ENCODE results near the gene SIRT3. TPM values are rescaled to one million over a fixed set of nuclear protein-coding genes. Genes with fewer than 3 reads are reported as not detected.

The SIRT3 gene
- total RNA-seq = 6.2 TPM

- H3K9me3 ChIP-seq (ENCODE audit: low read depth, low read length) = no peaks in the 10 kb centered on the region
- H3K4me3 ChIP-seq (ENCODE audit: low read length) = peak within 1 kb of the TSS; percentile 81
- H3K27me3 ChIP-seq (ENCODE audit: insufficient read depth, low read length) = no peaks in the 10 kb centered on the region
- H3K4me1 ChIP-seq (ENCODE audit: insufficient read depth, low read length) = peaks cover 22% of the 10 kb centered on the region
Measured at GRCh38 chr11:235997-236773, at the start of gene SIRT3. Gene SIRT3, minus strand, starts transcription at chr11:236342. Its CDS starts 14 bp downstream, at chr11:236328.

- Histone ChIP-seq H3K4me3 (ENCODE audit: low read length) (no peak overlapping the region), H3K9me3 (ENCODE audit: low read depth, low read length) (no peaks in the 10 kb centered on the region), H3K27me3 (ENCODE audit: insufficient read depth, low read length) (peaks cover 31% of the 10 kb centered on the region), H3K4me1 (ENCODE audit: insufficient read depth, low read length) (peaks cover 57% of the 10 kb centered on the region)
Measured at GRCh38 chr11:285894-286220, 49.7 kb upstream of the SIRT3 start.

DNA sequence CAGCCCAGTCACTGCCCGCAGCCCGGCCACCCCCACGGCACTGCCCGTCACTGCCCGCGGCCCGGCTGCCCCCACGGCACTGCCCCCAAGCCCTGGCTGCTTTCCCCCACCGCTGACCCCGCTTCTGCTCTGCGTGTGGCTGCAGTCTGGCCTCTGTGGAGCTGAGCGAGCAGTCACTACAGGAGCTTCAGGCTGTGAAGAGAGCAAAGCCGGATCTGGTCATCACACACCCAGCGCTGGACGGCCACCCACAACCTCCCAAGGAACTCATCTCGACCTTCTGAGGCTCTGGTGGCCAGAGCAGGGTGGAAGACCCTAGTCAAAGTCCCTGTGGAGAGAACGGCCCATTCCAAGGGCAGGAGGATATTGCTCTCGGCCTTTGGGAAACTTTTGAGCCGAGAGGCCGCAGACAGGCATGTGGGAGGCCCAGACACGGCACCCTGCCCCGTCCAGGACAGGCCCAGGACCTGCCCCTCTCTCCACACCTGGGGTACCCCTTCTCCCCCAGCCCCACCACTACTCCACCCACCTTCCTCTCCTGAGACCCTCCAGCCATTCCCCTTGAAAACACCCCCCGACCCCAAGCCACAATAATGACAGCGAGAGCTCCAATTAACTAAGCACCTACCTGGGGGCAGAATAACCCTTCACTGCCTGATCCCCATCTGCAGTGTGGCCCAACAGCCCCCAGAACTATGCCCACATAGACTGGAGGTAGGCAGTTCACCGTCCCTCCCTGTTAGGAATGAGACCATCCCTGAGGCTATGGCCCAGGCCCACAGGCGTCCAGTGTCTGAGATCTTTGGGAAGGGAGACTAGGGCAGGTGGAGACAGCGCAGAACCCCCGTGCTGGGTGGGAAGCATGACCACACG, 49.1 kb upstream of the SIRT3 start:
- Histone ChIP-seq H3K4me3 (ENCODE audit: low read length) (no peak overlapping the region), H3K4me1 (ENCODE audit: insufficient read depth, low read length) (peaks cover 58% of the 10 kb centered on the region), H3K27me3 (ENCODE audit: insufficient read depth, low read length) (peaks cover 34% of the 10 kb centered on the region), H3K9me3 (ENCODE audit: low read depth, low read length) (no peaks in the 10 kb centered on the region)

DNA sequence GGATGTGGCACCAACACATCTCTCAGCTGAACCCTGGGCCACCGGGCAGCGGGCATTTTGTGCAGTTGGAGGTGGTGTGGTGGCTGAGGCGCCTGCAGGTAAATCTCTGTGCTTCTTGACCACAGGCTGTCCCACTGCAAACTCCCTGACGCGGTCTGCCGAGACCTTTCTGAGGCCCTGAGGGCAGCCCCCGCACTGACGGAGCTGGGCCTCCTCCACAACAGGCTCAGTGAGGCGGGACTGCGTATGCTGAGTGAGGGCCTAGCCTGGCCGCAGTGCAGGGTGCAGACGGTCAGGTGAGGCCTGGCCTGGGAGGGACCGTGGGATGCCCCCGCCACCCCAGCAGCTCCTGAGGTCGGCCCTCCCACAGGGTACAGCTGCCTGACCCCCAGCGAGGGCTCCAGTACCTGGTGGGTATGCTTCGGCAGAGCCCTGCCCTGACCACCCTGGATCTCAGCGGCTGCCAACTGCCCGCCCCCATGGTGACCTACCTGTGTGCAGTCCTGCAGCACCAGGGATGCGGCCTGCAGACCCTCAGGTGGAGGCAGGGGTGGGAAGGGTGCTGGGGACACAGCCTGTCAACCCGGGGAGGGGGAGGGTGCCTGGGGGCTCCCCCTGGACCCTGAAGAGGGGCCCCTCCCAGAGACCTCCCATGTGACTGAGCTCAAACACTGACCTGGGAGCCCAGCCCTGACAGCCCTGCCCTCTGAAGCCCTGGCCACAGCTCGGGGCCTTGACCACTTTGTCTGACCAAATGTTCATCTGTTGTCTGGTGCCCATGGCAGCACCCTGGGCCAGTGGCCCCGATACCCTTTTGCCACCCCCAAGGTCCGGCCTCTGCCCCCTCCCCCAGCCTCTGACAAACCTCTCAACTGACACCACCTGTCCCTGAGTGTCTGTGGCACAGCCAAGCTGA, 48.2 kb upstream of the SIRT3 start:
- no peaks in the 10 kb centered on the region for H3K9me3 ChIP-seq (ENCODE audit: low read depth, low read length)
- peaks cover 58% of the 10 kb centered on the region for H3K4me1 ChIP-seq (ENCODE audit: insufficient read depth, low read length)
- peaks cover 34% of the 10 kb centered on the region for H3K27me3 ChIP-seq (ENCODE audit: insufficient read depth, low read length)

DNA sequence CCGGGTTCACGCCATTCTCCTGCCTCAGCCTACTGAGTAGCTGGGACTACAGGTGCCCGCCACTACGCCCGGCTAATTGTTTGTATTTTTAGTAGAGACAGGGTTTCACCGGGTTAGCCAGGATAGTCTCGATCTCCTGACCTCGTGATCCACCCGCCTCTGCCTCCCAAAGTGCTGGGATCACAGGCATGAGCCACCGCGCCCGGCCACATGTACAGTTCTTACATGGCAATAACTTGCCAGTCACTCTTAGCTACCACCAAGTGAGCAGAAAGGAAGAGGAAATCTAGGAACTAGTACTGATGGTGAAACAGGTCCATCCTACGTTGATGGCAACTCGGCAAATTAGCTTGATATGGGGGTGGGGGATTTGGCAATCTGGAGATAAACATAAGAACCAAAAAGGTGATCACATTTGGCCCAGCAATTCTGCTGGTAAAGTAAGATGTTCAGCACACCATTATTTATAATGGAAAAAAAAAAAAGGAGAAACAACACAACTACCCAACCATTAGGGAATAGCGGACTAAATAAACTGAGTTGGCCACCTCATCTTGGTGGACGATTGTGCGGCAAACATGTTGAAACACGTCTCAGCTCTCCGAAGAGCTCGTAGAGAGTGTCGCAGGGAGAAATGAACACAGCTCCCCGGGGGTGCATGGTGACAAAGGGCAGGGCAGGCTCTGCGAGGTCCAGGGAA, 47.4 kb upstream of the SIRT3 start:
- H3K4me3 ChIP-seq (ENCODE audit: low read length) = no peak overlapping the region
- peaks cover 65% of the 10 kb centered on the region for H3K4me1 ChIP-seq (ENCODE audit: insufficient read depth, low read length)
- H3K27me3 ChIP-seq (ENCODE audit: insufficient read depth, low read length) = peaks cover 36% of the 10 kb centered on the region
- no peaks in the 10 kb centered on the region for H3K9me3 ChIP-seq (ENCODE audit: low read depth, low read length)

More for the DNA sequence above, 48.2 kb upstream of the SIRT3 start:
- no peak overlapping the region for H3K4me3 ChIP-seq (ENCODE audit: low read length)

- peaks cover 35% of the 10 kb centered on the region for H3K27me3 ChIP-seq (ENCODE audit: insufficient read depth, low read length)
- no peaks in the 10 kb centered on the region for H3K9me3 ChIP-seq (ENCODE audit: low read depth, low read length)
- peaks cover 61% of the 10 kb centered on the region for H3K4me1 ChIP-seq (ENCODE audit: insufficient read depth, low read length)
- H3K4me3 ChIP-seq (ENCODE audit: low read length) = peak overlapping the region; percentile 45
Measured at GRCh38 chr11:282630-283360, 46.7 kb upstream of the SIRT3 start.

DNA sequence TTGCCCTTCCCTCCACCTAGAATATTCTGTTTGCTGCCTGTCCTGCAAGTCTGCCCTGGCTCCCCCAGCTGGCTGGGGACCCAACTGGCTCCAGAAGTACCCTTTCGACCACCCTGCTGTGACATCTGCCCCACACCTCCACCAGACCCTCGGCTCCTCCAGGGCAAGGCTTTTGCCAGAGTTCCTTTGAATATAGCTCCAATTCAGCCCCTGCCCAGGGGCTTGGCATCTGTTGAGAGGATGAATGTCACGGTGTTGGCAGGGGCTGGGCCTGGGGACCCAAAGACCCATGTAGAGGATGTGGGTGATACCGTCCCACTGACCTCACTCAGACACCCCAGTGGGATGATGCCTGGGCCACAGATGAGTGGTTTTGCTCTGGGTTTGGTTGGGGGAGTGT, 46.0 kb upstream of the SIRT3 start:
- Histone ChIP-seq H3K27me3 (ENCODE audit: insufficient read depth, low read length) (peaks cover 31% of the 10 kb centered on the region), H3K4me3 (ENCODE audit: low read length) (peak overlapping the region; percentile 45), H3K9me3 (ENCODE audit: low read depth, low read length) (no peaks in the 10 kb centered on the region), H3K4me1 (ENCODE audit: insufficient read depth, low read length) (peaks cover 57% of the 10 kb centered on the region)

- peaks cover 29% of the 10 kb centered on the region for H3K27me3 ChIP-seq (ENCODE audit: insufficient read depth, low read length)
- peak overlapping the region; percentile 45 for H3K4me3 ChIP-seq (ENCODE audit: low read length)
- H3K9me3 ChIP-seq (ENCODE audit: low read depth, low read length) = no peaks in the 10 kb centered on the region
- H3K4me1 ChIP-seq (ENCODE audit: insufficient read depth, low read length) = peaks cover 54% of the 10 kb centered on the region
Measured at GRCh38 chr11:281486-282161, 45.5 kb upstream of the SIRT3 start.

GRCh38 chr11:280706-281485, 44.8 kb upstream of the SIRT3 start:
- Histone ChIP-seq H3K4me3 (ENCODE audit: low read length) (peak overlapping the region; percentile 45), H3K27me3 (ENCODE audit: insufficient read depth, low read length) (peaks cover 29% of the 10 kb centered on the region), H3K9me3 (ENCODE audit: low read depth, low read length) (no peaks in the 10 kb centered on the region), H3K4me1 (ENCODE audit: insufficient read depth, low read length) (peaks cover 54% of the 10 kb centered on the region)

DNA sequence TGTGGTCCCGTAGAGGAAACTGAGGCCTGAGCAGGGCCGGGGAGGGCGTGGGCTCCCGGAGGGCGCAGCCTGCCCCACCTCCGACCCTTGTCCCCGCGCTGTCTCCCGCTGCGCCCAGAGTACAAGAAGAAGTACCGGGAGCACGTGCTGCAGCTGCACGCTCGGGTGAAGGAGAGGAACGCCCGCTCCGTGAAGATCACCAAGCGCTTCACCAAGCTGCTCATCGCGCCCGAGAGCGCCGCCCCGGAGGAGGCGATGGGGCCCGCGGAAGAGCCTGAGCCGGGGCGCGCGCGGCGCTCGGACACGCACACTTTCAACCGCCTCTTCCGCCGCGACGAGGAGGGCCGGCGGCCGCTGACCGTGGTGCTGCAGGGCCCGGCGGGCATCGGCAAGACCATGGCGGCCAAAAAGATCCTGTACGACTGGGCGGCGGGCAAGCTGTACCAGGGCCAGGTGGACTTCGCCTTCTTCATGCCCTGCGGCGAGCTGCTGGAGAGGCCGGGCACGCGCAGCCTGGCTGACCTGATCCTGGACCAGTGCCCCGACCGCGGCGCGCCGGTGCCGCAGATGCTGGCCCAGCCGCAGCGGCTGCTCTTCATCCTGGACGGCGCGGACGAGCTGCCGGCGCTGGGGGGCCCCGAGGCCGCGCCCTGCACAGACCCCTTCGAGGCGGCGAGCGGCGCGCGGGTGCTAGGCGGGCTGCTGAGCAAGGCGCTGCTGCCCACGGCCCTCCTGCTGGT, 44.0 kb upstream of the SIRT3 start:
- Histone ChIP-seq H3K4me1 (ENCODE audit: insufficient read depth, low read length) (peaks cover 54% of the 10 kb centered on the region), H3K9me3 (ENCODE audit: low read depth, low read length) (no peaks in the 10 kb centered on the region), H3K4me3 (ENCODE audit: low read length) (peak overlapping the region; percentile 45), H3K27me3 (ENCODE audit: insufficient read depth, low read length) (peaks cover 29% of the 10 kb centered on the region)

DNA sequence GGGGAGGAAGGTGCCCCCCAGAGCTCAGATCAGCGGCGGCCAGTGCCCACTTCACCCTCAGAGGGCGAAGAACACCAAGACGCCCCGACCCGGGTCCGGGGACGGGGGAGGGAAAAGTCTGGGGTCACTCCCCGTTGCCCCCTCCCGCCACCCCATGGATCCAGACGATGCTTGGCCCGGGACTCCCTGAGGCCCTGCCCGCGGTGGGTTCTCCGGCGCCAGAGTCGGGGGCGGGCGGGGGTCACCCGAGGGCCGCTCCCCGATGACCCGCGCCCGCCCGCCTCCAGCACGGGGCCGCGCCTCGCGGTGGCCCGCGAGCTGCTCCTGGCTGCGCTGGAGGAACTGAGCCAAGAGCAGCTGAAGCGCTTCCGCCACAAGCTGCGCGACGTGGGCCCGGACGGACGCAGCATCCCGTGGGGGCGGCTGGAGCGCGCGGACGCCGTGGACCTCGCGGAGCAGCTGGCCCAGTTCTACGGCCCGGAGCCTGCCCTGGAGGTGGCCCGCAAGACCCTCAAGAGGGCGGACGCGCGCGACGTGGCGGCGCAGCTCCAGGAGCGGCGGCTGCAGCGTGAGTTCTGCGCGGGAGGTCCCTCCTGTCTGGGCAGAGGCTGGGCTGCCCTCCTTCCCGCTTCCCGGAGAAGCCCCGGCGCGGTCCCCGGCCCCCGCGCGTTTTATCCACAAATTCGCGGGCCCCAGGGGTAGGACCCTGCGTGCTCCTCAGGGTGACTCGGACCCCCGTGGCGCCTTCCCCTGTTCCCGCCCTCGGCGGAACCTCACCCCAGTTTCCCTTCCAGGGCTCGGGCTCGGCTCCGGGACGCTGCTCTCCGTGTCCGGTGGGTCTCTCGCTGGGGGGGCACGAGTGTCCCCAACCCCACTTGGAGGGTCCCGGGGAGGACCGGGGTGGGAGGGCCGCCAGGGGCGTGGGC, 43.2 kb upstream of the SIRT3 start:
- H3K4me1 ChIP-seq (ENCODE audit: insufficient read depth, low read length) = peaks cover 58% of the 10 kb centered on the region

More for the DNA sequence above, 43.2 kb upstream of the SIRT3 start:
- H3K27me3 ChIP-seq (ENCODE audit: insufficient read depth, low read length) = peaks cover 29% of the 10 kb centered on the region
- peak overlapping the region; percentile 45 for H3K4me3 ChIP-seq (ENCODE audit: low read length)
- no peaks in the 10 kb centered on the region for H3K9me3 ChIP-seq (ENCODE audit: low read depth, low read length)

Data from mononuclear cell (primary cell).